ENCODE measurements around the gene RANBP1. TPM values are rescaled to one million over a fixed set of nuclear protein-coding genes. Genes with fewer than 3 reads are reported as not detected.

The RANBP1 gene
- total and polyA plus RNA-seq, 2 of the 13 experiments (the other 11 are each of a cell fraction or from before 2014, with no cell fraction given) = 181 to 492 TPM

GRCh38 chr22:20079745-20080444, 36.0 kb upstream of the RANBP1 start, which contains the start of gene DGCR8 (continued):
- TF ChIP-seq SNAPC5 (CRISPR knock-in tag; IDR thresholded peaks at IDR 0.05; ENCODE audit: borderline replicate concordance) = peak; percentile 75; the same call in 1 of the 2 replicates
- no peak for TF ChIP-seq SSRP1 (CRISPR knock-in tag; IDR thresholded peaks at IDR 0.05)
- TF ChIP-seq ELF3 (CRISPR knock-in tag; IDR thresholded peaks at IDR 0.05) = peak; percentile 85
- peak; percentile 87 for TF ChIP-seq IKZF5 (CRISPR knock-in tag; IDR thresholded peaks at IDR 0.05)
- TF ChIP-seq ATAD3A (CRISPR knock-in tag; IDR thresholded peaks at IDR 0.05) = no peak
- TF ChIP-seq ZNF747 (CRISPR knock-in tag; IDR thresholded peaks at IDR 0.05; ENCODE audit: borderline replicate concordance) = peak; percentile 54; the same call in 1 of the 2 replicates
- TF ChIP-seq HMGA1 (CRISPR knock-in tag; conservative IDR thresholded peaks at IDR 0.05) = no peak
- peak; percentile 40; the same call in 1 of the 2 replicates for TF ChIP-seq ZNF3 (CRISPR knock-in tag; IDR thresholded peaks at IDR 0.05)
- no peak for TF ChIP-seq HIC2 (CRISPR knock-in tag; IDR thresholded peaks at IDR 0.05; ENCODE audit: low read depth)
- TF ChIP-seq ATF4 (CRISPR knock-in tag; IDR thresholded peaks at IDR 0.05) = no peak
- 0 out of 2 replicates have a peak, but pooled peaks have one; percentile 61 for TF ChIP-seq PHF21A (CRISPR knock-in tag; IDR thresholded peaks at IDR 0.05)
- TF ChIP-seq ZBTB8A (CRISPR knock-in tag; IDR thresholded peaks at IDR 0.05; ENCODE audit: borderline replicate concordance, low read depth) = no peak
- TF ChIP-seq ZNF713 (CRISPR knock-in tag; IDR thresholded peaks at IDR 0.05) = no peak
- TF ChIP-seq NFE2L1 (CRISPR knock-in tag; IDR thresholded peaks at IDR 0.05; ENCODE audit: borderline replicate concordance) = peak; percentile 22; the same call in 1 of the 2 replicates
- peak; percentile 84 for TF ChIP-seq ZFY (CRISPR knock-in tag; IDR thresholded peaks at IDR 0.05)
- no peak for TF ChIP-seq PRDM4 (CRISPR knock-in tag; IDR thresholded peaks at IDR 0.05; ENCODE audit: borderline replicate concordance)
- 0 out of 2 replicates have a peak, but pooled peaks have one; percentile 35 for TF ChIP-seq NFE2 (CRISPR knock-in tag; IDR thresholded peaks at IDR 0.05)
- peak; percentile 31; the same call in 1 of the 2 replicates for TF ChIP-seq ZC3H4 (CRISPR knock-in tag; IDR thresholded peaks at IDR 0.05; ENCODE audit: borderline replicate concordance)
- no peak for TF ChIP-seq CHD4 (IDR thresholded peaks at IDR 0.05; ENCODE audit: borderline replicate concordance, low read length)
- peak; percentile 63; the same call in 1 of the 2 replicates for TF ChIP-seq ZNF782 (CRISPR knock-in tag; IDR thresholded peaks at IDR 0.05; ENCODE audit: borderline replicate concordance)
- TF ChIP-seq TP53 (CRISPR knock-in tag; conservative IDR thresholded peaks at IDR 0.05) = no peak
- TF ChIP-seq HHEX (CRISPR knock-in tag; IDR thresholded peaks at IDR 0.05) = no peak
- TF ChIP-seq TAF15 (IDR thresholded peaks at IDR 0.05; ENCODE audit: low read depth, low read length, poor library complexity, severe bottlenecking) = no peak
